K562 (cell line): ENCODE results near the gene APBB2. TPM values are rescaled to one million over a fixed set of nuclear protein-coding genes. Genes with fewer than 3 reads are reported as not detected.

Source experiments
- ATAC-seq: fragments of 200-7000 bp; cut with Tn5 transposase; 3 replicates; pipeline ENCODE4 v1.9.1; 2020; ENCODE audit warnings: moderate library complexity
- BruUV-seq: library from RNA; stranded (reverse); fragments of 400-500 nt; replicated peaks from 2 replicates; lab custom pipeline; 2021; lab: Mats Ljungman, UMichigan
- CTCF ChIA-PET: fragments of 300-600 bp; formaldehyde crosslinking; extraction: SDS; loops from one replicate; lab custom pipeline; 2021; ENCODE audit warnings: low intra/inter-chr PET ratio; lab: Yijun Ruan, JAX
- POLR2A ChIA-PET: fragments of 300-600, 350-650 bp; sonication (Branson Sonifier 250); formaldehyde crosslinking; extraction: SDS; loops from one replicate; lab custom pipeline; 2021; ENCODE audit warnings: antibody characterized with exemption, inconsistent platforms; lab: Yijun Ruan, JAX
- DNase-seq, 4 experiments: peaks; one replicate each; pipeline versions ENCODE4 v3.0.0 to v3.0.0-alpha.2; 2011 to 2018; ENCODE audit warnings: low spot score in 3 of 4, mixed read lengths in 3 of 4; ENCODE audit errors: extremely low read depth in 1 of 4
- FAIRE-seq: peaks from 2 replicates; lab custom pipeline; 2011; peaks lifted over from hg19 to GRCh38; lab: Jason Lieb, UNC
- H2AFZ ChIP-seq: 2 replicates; pipeline ENCODE4 v1.6.0; 2011; ENCODE audit warnings: low read depth, low read length, control low read depth, inconsistent platforms
- H3K27ac ChIP-seq: fragments of 200-600 bp; 3 replicates; pipeline ENCODE4 v1.8.0; 2011; ENCODE audit warnings: low read depth, mild to moderate bottlenecking, control low read depth, inconsistent platforms, low read length, moderate library complexity, mixed read lengths; ENCODE audit errors: extremely low read depth
- H3K27me3 ChIP-seq, 2 experiments: fragments of 300-600 bp in 1 of 2; 2 replicates in 1 of 2; 3 replicates in 1 of 2; pipeline versions ENCODE4 v1.6.0 to v1.8.0; 2011; ENCODE audit warnings: inconsistent platforms in 2 of 2, low read length in 2 of 2, mild to moderate bottlenecking in 1 of 2, mixed read lengths in 1 of 2, moderate library complexity in 1 of 2; ENCODE audit not compliant: control insufficient read depth in 2 of 2, insufficient read depth in 2 of 2
- H3K36me3 ChIP-seq: fragments of 300-600 bp; 3 replicates; pipeline ENCODE4 v1.8.0; 2011; ENCODE audit warnings: mild to moderate bottlenecking, low read length, inconsistent platforms; ENCODE audit not compliant: control insufficient read depth, insufficient read depth
- H3K4me1 ChIP-seq, 2 experiments: fragments of 200-600 bp in 1 of 2; replicated peaks in 1 of 2; 2 replicates in 1 of 2; 3 replicates in 1 of 2; pipeline versions ENCODE4 v1.5.1 to v1.8.0; 2011; ENCODE audit warnings: inconsistent platforms in 2 of 2, low read length in 2 of 2, mild to moderate bottlenecking in 1 of 2, mixed read lengths in 1 of 2, moderate library complexity in 1 of 2; ENCODE audit not compliant: control insufficient read depth in 2 of 2, insufficient read depth in 2 of 2
- H3K4me2 ChIP-seq: 2 replicates; pipeline ENCODE4 v1.6.1; 2011; ENCODE audit warnings: low read length, control low read depth, inconsistent platforms, mixed read lengths; ENCODE audit not compliant: insufficient read depth
- H3K4me3 ChIP-seq: fragments of 200-600 bp; sonication (generic), shearing (Covaris generic); 2 replicates; pipeline ENCODE4 v1.5.1; 2016; ENCODE audit warnings: control low read depth, inconsistent platforms
- H3K79me2 ChIP-seq: fragments of 200-600 bp; 3 replicates; pipeline ENCODE4 v1.8.0; 2011; ENCODE audit warnings: low read length, inconsistent platforms; ENCODE audit not compliant: control insufficient read depth, insufficient read depth
- H3K9ac ChIP-seq, 2 experiments: 2 replicates each; pipeline versions ENCODE4 v1.6.0 to v1.6.1; 2011; ENCODE audit warnings: low read depth in 2 of 2, low read length in 2 of 2, control low read depth in 1 of 2, inconsistent platforms in 1 of 2, mild to moderate bottlenecking in 1 of 2, mixed read lengths in 1 of 2; ENCODE audit not compliant: insufficient read depth in 1 of 2
- H3K9me1 ChIP-seq: one replicate; pipeline ENCODE4 v1.6.0; 2011; ENCODE audit warnings: inconsistent platforms, mild to moderate bottlenecking, low read length, moderate library complexity; ENCODE audit not compliant: control insufficient read depth, insufficient read depth
- H3K9me3 ChIP-seq: replicated peaks from 2 replicates; pipeline ENCODE4 v1.5.1; 2011; ENCODE audit warnings: low read depth, low read length, inconsistent platforms; ENCODE audit not compliant: control insufficient read depth, insufficient read depth
- H4K20me1 ChIP-seq: replicated peaks from 2 replicates; pipeline ENCODE4 v1.6.1; 2011; ENCODE audit warnings: low read length, inconsistent platforms, mixed read lengths; ENCODE audit not compliant: control insufficient read depth, insufficient read depth
- DIDO1 ChIP-seq: fragments of 450-650 bp; IDR thresholded peaks from 2 replicates; pipeline ENCODE4 v1.6.1; 2016; ENCODE audit warnings: low read depth, missing biosample characterization, missing genetic modification characterization
- FIP1L1 ChIP-seq: fragments of 200-400 bp; formaldehyde crosslinking; IDR thresholded peaks from 2 replicates; pipeline ENCODE4 v1.6.1; 2018; ENCODE audit warnings: mild to moderate bottlenecking, low read depth, low read length; ENCODE audit not compliant: poor library complexity, severe bottlenecking
- ILK ChIP-seq: fragments of 450-650 bp; IDR thresholded peaks from 2 replicates; pipeline ENCODE4 v1.6.1; 2016; ENCODE audit warnings: missing genetic modification characterization, low read depth, mild to moderate bottlenecking, missing compliant biosample characterization, moderate library complexity, borderline replicate concordance
- NFRKB ChIP-seq: fragments of 450-650 bp; IDR thresholded peaks from 2 replicates; pipeline ENCODE4 v1.6.1; 2016; ENCODE audit warnings: low read depth
- ZBTB7A ChIP-seq: IDR thresholded peaks from 2 replicates; pipeline ENCODE4 v1.6.1; 2011; ENCODE audit warnings: low read depth, mild to moderate bottlenecking, low read length, moderate library complexity, borderline replicate concordance; ENCODE audit not compliant: control insufficient read depth
- ZEB2 ChIP-seq: fragments of 450-650 bp; IDR thresholded peaks from 2 replicates; pipeline ENCODE4 v1.6.1; 2016
- ZHX1 ChIP-seq: fragments of 150-350 bp; conservative IDR thresholded peaks from 2 replicates; pipeline ENCODE4 v1.6.1; 2014; ENCODE audit warnings: low read length
- WGBS: fragments of 100-300 bp; shearing (Covaris generic); methylation state at CpG from one replicate; pipeline ENCODE4 v1.1.6; 2016; ENCODE audit warnings: low coverage, mixed read lengths; ENCODE audit not compliant: insufficient coverage; ENCODE audit errors: missing lambda C conversion rate; 5-methylcytosine and 5-hydroxymethylcytosine counted together
- in situ Hi-C: fragments of 300-500 bp; cut with MboI; formaldehyde crosslinking; loops from 4 replicates; pipeline ENCODE4 v1.15.0; 2018; ENCODE audit warnings: inconsistent platforms, mixed read lengths
- intact Hi-C: fragments of 100-400 bp; cut with micrococcal nuclease; formaldehyde crosslinking; loops from 2 replicates; pipeline ENCODE4 v1.14.2; 2022
- polyA plus RNA-seq, 8 experiments: library from polyadenylated mRNA; depleted of rRNA in 4 of 8; stranded (reverse) in 5 of 8; unstranded in 3 of 8; fragments of >200 nt; fragmentation: Nextera tagmentation in 2 of 8; fragmentation: Illumina TruSeq in 1 of 8; extraction: Ambion mirVana in 2 of 8; extraction: Trizol in 1 of 8; gene quantifications; 2 replicates each; pipeline versions ENCODE4 v1.2.1 to v1.2.3, GENCODE V29; 2011 to 2014; ENCODE audit warnings: inconsistent platforms in 1 of 8, missing spikeins in 1 of 8
- total RNA-seq, 7 experiments: library from RNA; depleted of rRNA in 6 of 7; stranded (reverse); fragments of >200 nt in 6 of 7; fragmentation: Illumina TruSeq in 2 of 7; extraction: Trizol in 2 of 7; gene quantifications; 2 replicates each; pipeline versions ENCODE4 v1.2.1 to v1.2.3, GENCODE V29; 2011 to 2021; ENCODE audit warnings: low replicate concordance in 1 of 7
- TF ChIP-seq, protein P1 (sequence below): fragments of 450-650 bp; formaldehyde crosslinking; IDR thresholded peaks from 2 replicates; pipeline ENCODE4 v1.4.0; 2022; ENCODE audit warnings: mild to moderate bottlenecking, moderate library complexity

APBB2 gene
- total and polyA plus RNA-seq, 9 of the 15 experiments (the other 6 are each of a cell fraction or from before 2014, with no cell fraction given) = 0.08 to 2.1 (median 1.4) TPM

- 9% methylated on average over 4 of the region's 4 CpGs for WGBS
These were observed 11.3 kb downstream of the APBB2 start for GRCh38 chr4:41202820-41203568.

More at GRCh38 chr4:41202820-41203568, 11.3 kb downstream of the APBB2 start:
- Histone ChIP-seq H3K27ac (no peak overlapping the region), H3K36me3 (no peaks in the 10 kb centered on the region), H3K79me2 (no peaks in the 10 kb centered on the region), H3K9me3 (no peaks in the 10 kb centered on the region), H3K9ac (no peak overlapping the region), H3K4me2 (no peak overlapping the region), H4K20me1 (no peaks in the 10 kb centered on the region), H3K9me1 (no peaks in the 10 kb centered on the region), H2AFZ (no peak overlapping the region), H3K4me1 (no peaks in the 10 kb centered on the region), H3K4me3 (no peak overlapping the region), H3K27me3 (peaks cover 3 to 8% of the 10 kb centered on the region in 2 experiments; a peak in 2 of 5 replicates)
- no TSS peak for BruUV-seq
- intact Hi-C loops = no loop called here
- TF ChIP-seq NFRKB = no peak
- TF ChIP-seq ILK = no peak
- TF ChIP-seq ZEB2 = no peak
- no peak for TF ChIP-seq FIP1L1
- no peak for TF ChIP-seq ZBTB7A
- TF ChIP-seq ZHX1 = no peak
- TF ChIP-seq, protein P1, sequence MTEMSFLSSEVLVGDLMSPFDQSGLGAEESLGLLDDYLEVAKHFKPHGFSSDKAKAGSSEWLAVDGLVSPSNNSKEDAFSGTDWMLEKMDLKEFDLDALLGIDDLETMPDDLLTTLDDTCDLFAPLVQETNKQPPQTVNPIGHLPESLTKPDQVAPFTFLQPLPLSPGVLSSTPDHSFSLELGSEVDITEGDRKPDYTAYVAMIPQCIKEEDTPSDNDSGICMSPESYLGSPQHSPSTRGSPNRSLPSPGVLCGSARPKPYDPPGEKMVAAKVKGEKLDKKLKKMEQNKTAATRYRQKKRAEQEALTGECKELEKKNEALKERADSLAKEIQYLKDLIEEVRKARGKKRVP (CRISPR knock-in tag) = no peak
- TF ChIP-seq DIDO1 (tag) = no peak
- ChIA-PET POLR2A (interaction anchor here (1.3 kb wide), 1 partner anchor 12 kb away, joined by 3 read pairs; the partner anchor contains the start of gene APBB2), CTCF (no interaction called here)
- in situ Hi-C loops = no loop called here
- ATAC-seq = no peak
- no peak for FAIRE-seq
- DNase-seq = no peak
